Measurements from ENCODE around the gene ADGRV1.
"Not testable (repeated sequence)": the region's sequence is repeated elsewhere in the genome, so short reads cannot be mapped to it uniquely, and the experiment has no call there.

Gene ADGRV1

GRCh38 chr5:91012867-91013266 lies 454.3 kb downstream of the ADGRV1 start:
- not testable (repeated sequence) for H3K9me3 ChIP-seq (ENCODE audit: control insufficient read depth, low read length); H3K27ac ChIP-seq (ENCODE audit: insufficient read depth, low read depth, low read length, poor library complexity, severe bottlenecking); H3K36me3 ChIP-seq (ENCODE audit: control insufficient read depth, insufficient read depth, low read length); H3K27me3 ChIP-seq (ENCODE audit: control insufficient read depth, insufficient read depth, low read length, poor library complexity, severe bottlenecking); H3K4me1 ChIP-seq (ENCODE audit: control insufficient read depth, insufficient read depth, low read length); H3K4me3 ChIP-seq (ENCODE audit: insufficient read depth, low read depth, low read length)
- WGBS, 2 experiments: no CpG with 5 or more reads among the region's 1 CpG

DNA sequence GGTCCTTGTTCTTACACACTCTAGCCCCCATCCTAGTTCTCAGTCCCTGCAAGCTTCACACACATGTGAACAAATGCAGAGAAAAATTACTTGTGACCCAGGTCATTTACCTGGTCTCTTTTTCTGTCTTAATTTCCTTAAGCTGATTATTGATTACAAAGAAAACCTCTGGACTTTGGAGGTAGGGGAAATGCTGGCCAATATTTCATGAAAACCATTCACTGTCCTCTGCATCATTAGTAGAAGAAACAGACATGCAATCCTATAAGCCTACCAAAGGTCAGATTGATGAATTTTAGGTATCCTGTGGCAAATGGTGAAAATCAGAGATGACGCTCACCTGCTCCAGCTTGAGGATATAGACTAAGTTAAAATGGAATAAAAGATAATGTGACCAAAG lies 457.7 kb downstream of the ADGRV1 start:
- Histone ChIP-seq H3K9me3 (ENCODE audit: control insufficient read depth, low read length) (no peaks in the 10 kb centered on the region), H3K4me1 (ENCODE audit: control insufficient read depth, insufficient read depth, low read length) (no peaks in the 10 kb centered on the region), H3K36me3 (ENCODE audit: control insufficient read depth, insufficient read depth, low read length) (no peaks in the 10 kb centered on the region), H3K4me3 (ENCODE audit: insufficient read depth, low read depth, low read length) (no peak overlapping the region), H3K27ac (ENCODE audit: insufficient read depth, low read depth, low read length, poor library complexity, severe bottlenecking) (no peak overlapping the region), H3K27me3 (ENCODE audit: control insufficient read depth, insufficient read depth, low read length, poor library complexity, severe bottlenecking) (no peaks in the 10 kb centered on the region)
- 92 to 100% methylated on average over 1 of the region's 1 CpG for WGBS, 2 experiments

GRCh38 chr5:91016954-91017700 lies 458.5 kb downstream of the ADGRV1 start:
- no peaks in the 10 kb centered on the region for H3K9me3 ChIP-seq (ENCODE audit: control insufficient read depth, low read length)
- H3K4me3 ChIP-seq (ENCODE audit: insufficient read depth, low read depth, low read length): no peak overlapping the region
- WGBS, 2 experiments: 71 to 91% methylated on average over 3 to 4 of the region's 4 CpGs
- no peaks in the 10 kb centered on the region for H3K36me3 ChIP-seq (ENCODE audit: control insufficient read depth, insufficient read depth, low read length)
- H3K27ac ChIP-seq (ENCODE audit: insufficient read depth, low read depth, low read length, poor library complexity, severe bottlenecking): no peak overlapping the region
- no peaks in the 10 kb centered on the region for H3K27me3 ChIP-seq (ENCODE audit: control insufficient read depth, insufficient read depth, low read length, poor library complexity, severe bottlenecking)
- H3K4me1 ChIP-seq (ENCODE audit: control insufficient read depth, insufficient read depth, low read length): no peaks in the 10 kb centered on the region

GRCh38 chr5:91018200-91018599 lies 459.6 kb downstream of the ADGRV1 start:
- WGBS, 2 experiments: 87 to 88% methylated on average over 1 of the region's 1 CpG
- H3K9me3 ChIP-seq (ENCODE audit: control insufficient read depth, low read length): no peaks in the 10 kb centered on the region
- H3K4me3 ChIP-seq (ENCODE audit: insufficient read depth, low read depth, low read length): no peak overlapping the region
- H3K4me1 ChIP-seq (ENCODE audit: control insufficient read depth, insufficient read depth, low read length): no peaks in the 10 kb centered on the region
- H3K27me3 ChIP-seq (ENCODE audit: control insufficient read depth, insufficient read depth, low read length, poor library complexity, severe bottlenecking): no peaks in the 10 kb centered on the region
- H3K36me3 ChIP-seq (ENCODE audit: control insufficient read depth, insufficient read depth, low read length): no peaks in the 10 kb centered on the region
- H3K27ac ChIP-seq (ENCODE audit: insufficient read depth, low read depth, low read length, poor library complexity, severe bottlenecking): no peak overlapping the region

GRCh38 chr5:91018712-91019371 lies 460.2 kb downstream of the ADGRV1 start:
- H3K27me3 ChIP-seq (ENCODE audit: control insufficient read depth, insufficient read depth, low read length, poor library complexity, severe bottlenecking): no peaks in the 10 kb centered on the region
- H3K4me3 ChIP-seq (ENCODE audit: insufficient read depth, low read depth, low read length): no peak overlapping the region
- no peaks in the 10 kb centered on the region for H3K9me3 ChIP-seq (ENCODE audit: control insufficient read depth, low read length)
- WGBS, 2 experiments: 48 to 49% methylated on average over 4 of the region's 4 CpGs
- no peak overlapping the region for H3K27ac ChIP-seq (ENCODE audit: insufficient read depth, low read depth, low read length, poor library complexity, severe bottlenecking)
- no peaks in the 10 kb centered on the region for H3K4me1 ChIP-seq (ENCODE audit: control insufficient read depth, insufficient read depth, low read length)
- no peaks in the 10 kb centered on the region for H3K36me3 ChIP-seq (ENCODE audit: control insufficient read depth, insufficient read depth, low read length)

DNA sequence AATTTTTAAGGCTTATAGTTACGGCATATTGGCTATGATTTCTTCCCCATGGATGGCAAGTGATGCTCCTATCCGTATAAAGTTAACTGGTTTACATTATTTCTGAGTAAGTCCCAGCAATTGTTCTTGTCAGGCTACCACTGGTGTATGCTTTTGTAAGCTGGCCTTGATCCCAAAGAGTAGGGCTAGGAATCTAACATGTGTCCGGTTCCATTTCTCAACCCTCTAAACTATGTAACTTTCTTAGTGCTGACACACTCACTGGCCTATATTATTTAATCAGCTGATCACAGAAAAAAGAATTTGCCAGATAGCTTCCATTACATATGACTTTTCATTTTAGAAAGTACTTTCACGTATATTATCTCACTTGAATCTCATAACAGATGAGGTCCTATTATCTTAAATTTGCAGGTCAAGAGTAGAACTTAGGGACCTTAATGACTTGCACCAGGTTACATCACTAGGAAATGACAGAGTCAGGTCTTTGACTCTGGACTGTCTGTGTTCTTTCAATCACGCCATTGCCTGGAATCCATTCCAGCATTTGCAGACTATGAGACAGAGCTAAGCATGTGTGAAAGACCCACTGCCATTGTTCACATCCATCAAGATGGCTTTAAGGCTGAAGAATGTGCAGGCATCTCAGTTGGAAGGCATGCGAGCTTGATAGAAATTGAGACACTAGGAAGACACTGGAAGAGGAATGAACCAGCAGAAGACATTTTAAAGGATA lies 461.6 kb downstream of the ADGRV1 start:
- Histone ChIP-seq H3K4me1 (ENCODE audit: control insufficient read depth, insufficient read depth, low read length) (no peaks in the 10 kb centered on the region), H3K27ac (ENCODE audit: insufficient read depth, low read depth, low read length, poor library complexity, severe bottlenecking) (no peak overlapping the region), H3K4me3 (ENCODE audit: insufficient read depth, low read depth, low read length) (no peak overlapping the region), H3K36me3 (ENCODE audit: control insufficient read depth, insufficient read depth, low read length) (no peaks in the 10 kb centered on the region), H3K9me3 (ENCODE audit: control insufficient read depth, low read length) (no peaks in the 10 kb centered on the region), H3K27me3 (ENCODE audit: control insufficient read depth, insufficient read depth, low read length, poor library complexity, severe bottlenecking) (no peaks in the 10 kb centered on the region)
- 93 to 96% methylated on average over 6 of the region's 6 CpGs for WGBS, 2 experiments

DNA sequence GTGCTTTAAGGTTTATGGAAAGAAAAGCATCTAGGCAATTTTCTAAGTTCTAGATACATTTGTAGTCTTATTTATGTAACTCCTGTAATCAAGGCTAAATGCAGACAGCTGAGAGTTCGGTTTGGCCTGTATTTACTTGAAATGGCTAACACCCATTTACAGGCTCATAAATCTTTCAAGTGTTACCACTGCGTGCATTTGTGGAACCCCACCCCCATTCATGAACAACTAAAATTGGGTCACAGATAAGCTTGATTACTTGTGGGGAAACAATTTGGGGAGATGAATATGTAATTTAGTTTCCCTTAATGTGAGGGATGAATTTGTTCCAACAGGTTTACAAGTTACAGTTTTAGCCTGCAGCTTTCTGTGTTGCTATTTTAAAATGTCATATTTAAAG lies 463.9 kb downstream of the ADGRV1 start:
- no peak overlapping the region for H3K4me3 ChIP-seq (ENCODE audit: insufficient read depth, low read depth, low read length)
- WGBS, 2 experiments: 96 to 100% methylated on average over 1 to 2 of the region's 2 CpGs
- peaks cover 3% of the 10 kb centered on the region for H3K4me1 ChIP-seq (ENCODE audit: control insufficient read depth, insufficient read depth, low read length)
- no peaks in the 10 kb centered on the region for H3K9me3 ChIP-seq (ENCODE audit: control insufficient read depth, low read length)
- H3K36me3 ChIP-seq (ENCODE audit: control insufficient read depth, insufficient read depth, low read length): no peaks in the 10 kb centered on the region
- H3K27me3 ChIP-seq (ENCODE audit: control insufficient read depth, insufficient read depth, low read length, poor library complexity, severe bottlenecking): no peaks in the 10 kb centered on the region
- no peak overlapping the region for H3K27ac ChIP-seq (ENCODE audit: insufficient read depth, low read depth, low read length, poor library complexity, severe bottlenecking)

GRCh38 chr5:91024206-91024605 lies 465.6 kb downstream of the ADGRV1 start:
- H3K36me3 ChIP-seq (ENCODE audit: control insufficient read depth, insufficient read depth, low read length): no peaks in the 10 kb centered on the region
- H3K4me1 ChIP-seq (ENCODE audit: control insufficient read depth, insufficient read depth, low read length): peaks cover 12% of the 10 kb centered on the region
- H3K27ac ChIP-seq (ENCODE audit: insufficient read depth, low read depth, low read length, poor library complexity, severe bottlenecking): no peak overlapping the region
- no peaks in the 10 kb centered on the region for H3K27me3 ChIP-seq (ENCODE audit: control insufficient read depth, insufficient read depth, low read length, poor library complexity, severe bottlenecking)
- H3K9me3 ChIP-seq (ENCODE audit: control insufficient read depth, low read length): no peaks in the 10 kb centered on the region
- no peak overlapping the region for H3K4me3 ChIP-seq (ENCODE audit: insufficient read depth, low read depth, low read length)
- WGBS, 2 experiments: 83 to 95% methylated on average over 2 of the region's 2 CpGs

DNA sequence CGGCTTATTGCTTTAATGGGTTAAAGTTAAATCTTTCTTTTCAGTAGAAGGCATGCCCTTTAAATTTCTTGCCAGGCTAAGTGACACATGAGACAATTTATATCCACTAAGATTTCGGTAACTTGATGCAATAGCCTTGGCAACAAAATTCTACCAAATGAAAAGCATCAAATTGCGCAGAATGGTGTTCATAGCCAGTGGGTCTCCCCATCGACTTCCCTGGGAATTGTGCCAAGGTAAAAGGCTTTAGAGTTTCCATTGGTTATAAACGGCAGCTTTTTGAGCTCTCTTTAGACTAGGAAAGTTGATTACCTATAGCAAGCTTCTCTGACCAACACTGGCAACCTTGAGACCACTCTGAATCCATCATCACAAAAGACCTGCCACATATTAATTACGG lies 466.1 kb downstream of the ADGRV1 start:
- H3K4me3 ChIP-seq (ENCODE audit: insufficient read depth, low read depth, low read length): no peak overlapping the region
- no peak overlapping the region for H3K27ac ChIP-seq (ENCODE audit: insufficient read depth, low read depth, low read length, poor library complexity, severe bottlenecking)
- no peaks in the 10 kb centered on the region for H3K27me3 ChIP-seq (ENCODE audit: control insufficient read depth, insufficient read depth, low read length, poor library complexity, severe bottlenecking)
- no peaks in the 10 kb centered on the region for H3K9me3 ChIP-seq (ENCODE audit: control insufficient read depth, low read length)
- WGBS, 2 experiments: 95 to 96% methylated on average over 5 to 6 of the region's 6 CpGs
- H3K36me3 ChIP-seq (ENCODE audit: control insufficient read depth, insufficient read depth, low read length): no peaks in the 10 kb centered on the region
- H3K4me1 ChIP-seq (ENCODE audit: control insufficient read depth, insufficient read depth, low read length): peaks cover 12% of the 10 kb centered on the region

DNA sequence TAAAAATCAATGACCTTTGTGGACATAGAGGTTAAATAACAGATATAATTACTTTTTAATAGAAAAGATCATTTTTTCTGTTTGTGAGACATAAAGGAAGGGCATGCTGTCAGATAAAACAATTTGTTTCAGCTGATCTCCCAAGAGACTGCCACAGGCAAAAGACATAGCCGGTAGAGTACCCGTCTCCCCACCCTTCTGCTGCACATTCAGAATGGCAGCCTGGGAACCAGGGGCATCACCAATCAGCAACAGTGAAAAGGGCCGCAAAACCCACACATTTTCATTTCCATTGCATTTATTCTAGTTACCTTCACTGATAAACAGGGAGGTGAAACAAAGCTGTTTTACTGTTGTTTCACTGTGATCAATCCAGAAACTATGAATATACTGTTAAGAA lies 466.9 kb downstream of the ADGRV1 start:
- peaks cover 12% of the 10 kb centered on the region for H3K4me1 ChIP-seq (ENCODE audit: control insufficient read depth, insufficient read depth, low read length)
- no peaks in the 10 kb centered on the region for H3K9me3 ChIP-seq (ENCODE audit: control insufficient read depth, low read length)
- 93 to 96% methylated on average over 3 of the region's 3 CpGs for WGBS, 2 experiments
- no peak overlapping the region for H3K27ac ChIP-seq (ENCODE audit: insufficient read depth, low read depth, low read length, poor library complexity, severe bottlenecking)
- no peaks in the 10 kb centered on the region for H3K27me3 ChIP-seq (ENCODE audit: control insufficient read depth, insufficient read depth, low read length, poor library complexity, severe bottlenecking)
- no peak overlapping the region for H3K4me3 ChIP-seq (ENCODE audit: insufficient read depth, low read depth, low read length)
- no peaks in the 10 kb centered on the region for H3K36me3 ChIP-seq (ENCODE audit: control insufficient read depth, insufficient read depth, low read length)

Measured in ectodermal cell (in vitro differentiated cells).